Activated naive CD4-positive, alpha-beta T cell treated with anti-CD3 and anti-CD28 coated beads for 36 hours (primary cell): ENCODE results near the gene JAKMIP1. TPM values are rescaled to one million over a fixed set of nuclear protein-coding genes. Genes with fewer than 3 reads are reported as not detected.
"Not testable (repeated sequence)": the region's sequence is repeated elsewhere in the genome, so short reads cannot be mapped to it uniquely, and the experiment has no call there.

Experiments used
- CTCF ChIA-PET: fragments of 350-600 bp; sonication (Branson Sonifier 250); formaldehyde crosslinking; loops from one replicate; lab custom pipeline; 2021; ENCODE audit warnings: antibody characterized with exemption; lab: Charles Lee
- DNase-seq: peaks from one replicate; pipeline ENCODE4 v3.0.0-alpha.2; 2020
- H3K27ac Mint-ChIP-seq: one replicate; pipeline ENCODE4 v1.8.0; 2021; ENCODE audit warnings: mild to moderate bottlenecking, mixed read lengths
- H3K27me3 Mint-ChIP-seq: one replicate; pipeline ENCODE4 v1.8.0; 2021; ENCODE audit warnings: low read depth, mixed read lengths
- H3K36me3 Mint-ChIP-seq: one replicate; pipeline ENCODE4 v1.8.0; 2021; ENCODE audit warnings: low read depth, mixed read lengths
- H3K4me1 Mint-ChIP-seq: one replicate; pipeline ENCODE4 v1.8.0; 2021; ENCODE audit warnings: low read depth, mixed read lengths
- H3K4me3 Mint-ChIP-seq: one replicate; pipeline ENCODE4 v1.8.0; 2021; ENCODE audit warnings: mild to moderate bottlenecking, moderate library complexity, mixed read lengths
- H3K9me3 Mint-ChIP-seq: one replicate; pipeline ENCODE4 v1.8.0; 2021; ENCODE audit warnings: mixed read lengths
- intact Hi-C: fragments of 100-400 bp; cut with micrococcal nuclease; formaldehyde crosslinking; loops from one replicate; pipeline ENCODE4 v1.15.1; 2023
- total RNA-seq, 2 experiments: library from RNA; stranded (reverse); gene quantifications; one replicate each; pipeline ENCODE4 v1.2.3, GENCODE V29; 2021

Gene JAKMIP1
- total RNA-seq, 2 experiments from 2014 or later: 0.27 to 0.50 TPM

GRCh38 chr4:6002492-6002833, 197.9 kb downstream of the JAKMIP1 start:
- CTCF ChIA-PET: no interaction called here
- Mint-ChIP-seq H3K4me1 (no peaks in the 10 kb centered on the region), H3K27me3 (peaks cover 6% of the 10 kb centered on the region), H3K4me3 (no peak overlapping the region), H3K36me3 (no peaks in the 10 kb centered on the region), H3K27ac (no peak overlapping the region), H3K9me3 (no peaks in the 10 kb centered on the region)
- DNase-seq: no peak
- intact Hi-C loops: no loop called here

GRCh38 chr4:6001680-6002491, 198.5 kb downstream of the JAKMIP1 start:
- H3K27me3 Mint-ChIP-seq: peaks cover 3% of the 10 kb centered on the region
- CTCF ChIA-PET: no interaction called here
- H3K36me3 Mint-ChIP-seq: no peaks in the 10 kb centered on the region
- no peak for DNase-seq
- H3K4me1 Mint-ChIP-seq: no peaks in the 10 kb centered on the region
- no peak overlapping the region for H3K27ac Mint-ChIP-seq
- intact Hi-C loops: no loop called here
- H3K4me3 Mint-ChIP-seq: no peak overlapping the region
- H3K9me3 Mint-ChIP-seq: no peaks in the 10 kb centered on the region

GRCh38 chr4:5999830-6000365, 200.5 kb downstream of the JAKMIP1 start:
- H3K4me3 Mint-ChIP-seq: no peak overlapping the region
- H3K9me3 Mint-ChIP-seq: no peaks in the 10 kb centered on the region
- DNase-seq: no peak
- intact Hi-C loops: no loop called here
- no peaks in the 10 kb centered on the region for H3K36me3 Mint-ChIP-seq
- H3K4me1 Mint-ChIP-seq: no peaks in the 10 kb centered on the region
- no peak overlapping the region for H3K27ac Mint-ChIP-seq
- H3K27me3 Mint-ChIP-seq: peaks cover 7% of the 10 kb centered on the region
- CTCF ChIA-PET: interaction anchor here (1.0 to 1.2 kb wide), 2 partner anchors 14 to 332 kb away, joined by 3 read pairs; no protein-coding TSS in a partner anchor

- Mint-ChIP-seq H3K36me3 (no peaks in the 10 kb centered on the region), H3K27ac (no peak overlapping the region), H3K27me3 (peaks cover 7% of the 10 kb centered on the region), H3K4me1 (no peaks in the 10 kb centered on the region), H3K9me3 (no peaks in the 10 kb centered on the region), H3K4me3 (no peak overlapping the region)
- intact Hi-C loops: no loop called here
- CTCF ChIA-PET: interaction anchor here (1.0 to 2.5 kb wide), 4 partner anchors 15 to 333 kb away, joined by 3 to 9 read pairs (median 3); no protein-coding TSS in a partner anchor
- no peak for DNase-seq
Observed at GRCh38 chr4:5999356-5999755, 201.0 kb downstream of the JAKMIP1 start.

- no peaks in the 10 kb centered on the region for H3K36me3 Mint-ChIP-seq
- DNase-seq: peak; percentile 55
- CTCF ChIA-PET: interaction anchor here (0.6 to 2.5 kb wide), 15 partner anchors 9 to 391 kb away, joined by 3 to 9 read pairs (median 4); no protein-coding TSS in a partner anchor
- H3K27ac Mint-ChIP-seq: no peak overlapping the region
- H3K4me3 Mint-ChIP-seq: no peak overlapping the region
- H3K4me1 Mint-ChIP-seq: no peaks in the 10 kb centered on the region
- H3K27me3 Mint-ChIP-seq: peaks cover 7% of the 10 kb centered on the region
- H3K9me3 Mint-ChIP-seq: no peaks in the 10 kb centered on the region
- intact Hi-C loops: loop anchor here (1.0 kb wide), 2 partner anchors 252 to 329 kb away; no protein-coding TSS in a partner anchor
Observed at GRCh38 chr4:5998333-5998936, 201.9 kb downstream of the JAKMIP1 start.

GRCh38 chr4:5996641-5997040, 203.7 kb downstream of the JAKMIP1 start:
- Mint-ChIP-seq H3K4me1 (no peaks in the 10 kb centered on the region), H3K9me3 (no peaks in the 10 kb centered on the region), H3K4me3 (no peak overlapping the region), H3K36me3 (no peaks in the 10 kb centered on the region), H3K27ac (no peak overlapping the region), H3K27me3 (peaks cover 7% of the 10 kb centered on the region)
- CTCF ChIA-PET: interaction anchor here (1.2 to 2.2 kb wide), 2 partner anchors 13 to 350 kb away, joined by 4 to 7 read pairs; no protein-coding TSS in a partner anchor
- DNase-seq: no peak
- intact Hi-C loops: no loop called here

- H3K4me3 Mint-ChIP-seq: no peak overlapping the region
Observed at GRCh38 chr4:5995901-5996623, 204.3 kb downstream of the JAKMIP1 start.

GRCh38 chr4:5993876-5994811, 206.2 kb downstream of the JAKMIP1 start:
- Mint-ChIP-seq H3K9me3 (no peaks in the 10 kb centered on the region), H3K4me3 (no peak overlapping the region), H3K27me3 (peaks cover 7% of the 10 kb centered on the region), H3K4me1 (no peaks in the 10 kb centered on the region), H3K36me3 (no peaks in the 10 kb centered on the region), H3K27ac (no peak overlapping the region)
- DNase-seq: no peak
- CTCF ChIA-PET: no interaction called here
- intact Hi-C loops: no loop called here

More at GRCh38 chr4:5995901-5996623, 204.3 kb downstream of the JAKMIP1 start:
- H3K36me3 Mint-ChIP-seq: no peaks in the 10 kb centered on the region
- no peak overlapping the region for H3K27ac Mint-ChIP-seq
- intact Hi-C loops: no loop called here
- H3K9me3 Mint-ChIP-seq: no peaks in the 10 kb centered on the region
- H3K4me1 Mint-ChIP-seq: no peaks in the 10 kb centered on the region
- H3K27me3 Mint-ChIP-seq: peaks cover 7% of the 10 kb centered on the region
- CTCF ChIA-PET: interaction anchor here (2.2 kb wide), 1 partner anchor 13 kb away, joined by 7 read pairs; no protein-coding TSS in a partner anchor
- DNase-seq: no peak

- H3K9me3 Mint-ChIP-seq, CTCF ChIA-PET, H3K36me3 Mint-ChIP-seq, DNase-seq, H3K4me1 Mint-ChIP-seq, H3K27me3 Mint-ChIP-seq, H3K4me3 Mint-ChIP-seq, H3K27ac Mint-ChIP-seq, intact Hi-C loops: not testable (repeated sequence)
Observed at GRCh38 chr4:5993346-5993745, 207.0 kb downstream of the JAKMIP1 start.

GRCh38 chr4:5992828-5993321, 207.5 kb downstream of the JAKMIP1 start:
- CTCF ChIA-PET: no interaction called here
- intact Hi-C loops: no loop called here
- H3K9me3 Mint-ChIP-seq: no peaks in the 10 kb centered on the region

GRCh38 chr4:5992171-5992827, 208.1 kb downstream of the JAKMIP1 start:
- DNase-seq: no peak
- Mint-ChIP-seq H3K27ac (no peak overlapping the region), H3K36me3 (no peaks in the 10 kb centered on the region), H3K27me3 (peaks cover 5% of the 10 kb centered on the region), H3K9me3 (no peaks in the 10 kb centered on the region), H3K4me1 (no peaks in the 10 kb centered on the region), H3K4me3 (no peak overlapping the region)
- CTCF ChIA-PET: no interaction called here
- intact Hi-C loops: no loop called here

More at GRCh38 chr4:5992828-5993321, 207.5 kb downstream of the JAKMIP1 start:
- H3K36me3 Mint-ChIP-seq: no peaks in the 10 kb centered on the region
- no peaks in the 10 kb centered on the region for H3K4me1 Mint-ChIP-seq
- H3K4me3 Mint-ChIP-seq: no peak overlapping the region
- H3K27ac Mint-ChIP-seq: no peak overlapping the region
- H3K27me3 Mint-ChIP-seq: peaks cover 5% of the 10 kb centered on the region
- DNase-seq: no peak
